Measurements from ENCODE around the gene MFAP4.

- TF ChIP-seq, protein P1, sequence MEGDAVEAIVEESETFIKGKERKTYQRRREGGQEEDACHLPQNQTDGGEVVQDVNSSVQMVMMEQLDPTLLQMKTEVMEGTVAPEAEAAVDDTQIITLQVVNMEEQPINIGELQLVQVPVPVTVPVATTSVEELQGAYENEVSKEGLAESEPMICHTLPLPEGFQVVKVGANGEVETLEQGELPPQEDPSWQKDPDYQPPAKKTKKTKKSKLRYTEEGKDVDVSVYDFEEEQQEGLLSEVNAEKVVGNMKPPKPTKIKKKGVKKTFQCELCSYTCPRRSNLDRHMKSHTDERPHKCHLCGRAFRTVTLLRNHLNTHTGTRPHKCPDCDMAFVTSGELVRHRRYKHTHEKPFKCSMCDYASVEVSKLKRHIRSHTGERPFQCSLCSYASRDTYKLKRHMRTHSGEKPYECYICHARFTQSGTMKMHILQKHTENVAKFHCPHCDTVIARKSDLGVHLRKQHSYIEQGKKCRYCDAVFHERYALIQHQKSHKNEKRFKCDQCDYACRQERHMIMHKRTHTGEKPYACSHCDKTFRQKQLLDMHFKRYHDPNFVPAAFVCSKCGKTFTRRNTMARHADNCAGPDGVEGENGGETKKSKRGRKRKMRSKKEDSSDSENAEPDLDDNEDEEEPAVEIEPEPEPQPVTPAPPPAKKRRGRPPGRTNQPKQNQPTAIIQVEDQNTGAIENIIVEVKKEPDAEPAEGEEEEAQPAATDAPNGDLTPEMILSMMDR (IDR thresholded peaks at IDR 0.05), result no peak
- TF ChIP-seq EZH2 (IDR thresholded peaks at IDR 0.05; ENCODE audit: borderline replicate concordance, insufficient read depth, low read depth, low read length, poor library complexity, severe bottlenecking), result no peak
Measured at GRCh38 chr17:19409509-19409908, 22.5 kb upstream of the MFAP4 start.
